Measurements from ENCODE around the gene RBPJ. TPM values are rescaled to one million over a fixed set of nuclear protein-coding genes. Genes with fewer than 3 reads are reported as not detected.

The RBPJ gene
- total RNA-seq, 4 donors from 2014 or later = 94.1 to 129 (median 113) TPM

DNA sequence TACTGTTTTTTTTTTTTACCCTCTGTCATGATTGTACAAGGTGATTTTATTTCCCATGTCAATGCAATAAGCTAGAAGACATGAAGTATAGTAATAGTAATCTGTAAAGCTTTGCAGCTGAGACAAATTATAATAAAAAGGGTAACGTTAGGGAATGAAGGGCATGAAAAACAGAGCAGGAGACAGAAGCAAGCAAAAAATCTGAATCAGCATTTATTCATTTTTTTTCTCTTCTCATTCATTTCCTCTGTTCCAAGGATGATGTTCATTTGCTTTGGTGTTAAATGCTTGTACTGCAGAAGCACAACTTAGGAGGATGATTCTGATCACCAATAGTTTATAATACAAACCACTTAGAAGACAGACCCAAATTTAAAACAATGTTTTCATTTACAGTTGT is 105.1 kb downstream of the RBPJ start:
- TF ChIP-seq, protein P1, sequence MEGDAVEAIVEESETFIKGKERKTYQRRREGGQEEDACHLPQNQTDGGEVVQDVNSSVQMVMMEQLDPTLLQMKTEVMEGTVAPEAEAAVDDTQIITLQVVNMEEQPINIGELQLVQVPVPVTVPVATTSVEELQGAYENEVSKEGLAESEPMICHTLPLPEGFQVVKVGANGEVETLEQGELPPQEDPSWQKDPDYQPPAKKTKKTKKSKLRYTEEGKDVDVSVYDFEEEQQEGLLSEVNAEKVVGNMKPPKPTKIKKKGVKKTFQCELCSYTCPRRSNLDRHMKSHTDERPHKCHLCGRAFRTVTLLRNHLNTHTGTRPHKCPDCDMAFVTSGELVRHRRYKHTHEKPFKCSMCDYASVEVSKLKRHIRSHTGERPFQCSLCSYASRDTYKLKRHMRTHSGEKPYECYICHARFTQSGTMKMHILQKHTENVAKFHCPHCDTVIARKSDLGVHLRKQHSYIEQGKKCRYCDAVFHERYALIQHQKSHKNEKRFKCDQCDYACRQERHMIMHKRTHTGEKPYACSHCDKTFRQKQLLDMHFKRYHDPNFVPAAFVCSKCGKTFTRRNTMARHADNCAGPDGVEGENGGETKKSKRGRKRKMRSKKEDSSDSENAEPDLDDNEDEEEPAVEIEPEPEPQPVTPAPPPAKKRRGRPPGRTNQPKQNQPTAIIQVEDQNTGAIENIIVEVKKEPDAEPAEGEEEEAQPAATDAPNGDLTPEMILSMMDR (IDR thresholded peaks at IDR 0.05) = no peak
- ATAC-seq (ENCODE audit: low FRiP score) (no peak), DNase-seq (ENCODE audit: low spot score) (no peak)

DNA sequence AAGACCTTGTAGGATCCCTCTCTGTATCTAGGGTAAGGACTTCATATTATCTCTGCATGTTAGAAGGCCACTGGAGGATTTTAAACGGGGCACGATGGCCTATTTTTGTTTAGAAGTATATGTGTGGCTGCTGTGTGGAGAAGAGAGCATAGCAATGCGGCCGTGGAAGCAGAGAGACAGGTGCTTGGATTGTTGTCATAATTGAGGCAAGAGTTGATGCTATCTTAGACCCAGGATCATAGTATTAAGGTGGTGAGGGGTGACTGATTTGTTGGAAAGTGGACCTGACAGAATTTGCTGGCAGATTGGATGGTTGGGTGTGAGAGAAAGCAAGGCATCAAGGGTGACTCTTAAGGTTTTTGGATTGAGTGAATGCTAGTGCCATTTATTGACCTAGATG is 106.1 kb downstream of the RBPJ start:
- DNase-seq (ENCODE audit: low spot score) = no peak
- ATAC-seq (ENCODE audit: low FRiP score) = no peak
- TF ChIP-seq, protein P1 (IDR thresholded peaks at IDR 0.05) = no peak

DNA sequence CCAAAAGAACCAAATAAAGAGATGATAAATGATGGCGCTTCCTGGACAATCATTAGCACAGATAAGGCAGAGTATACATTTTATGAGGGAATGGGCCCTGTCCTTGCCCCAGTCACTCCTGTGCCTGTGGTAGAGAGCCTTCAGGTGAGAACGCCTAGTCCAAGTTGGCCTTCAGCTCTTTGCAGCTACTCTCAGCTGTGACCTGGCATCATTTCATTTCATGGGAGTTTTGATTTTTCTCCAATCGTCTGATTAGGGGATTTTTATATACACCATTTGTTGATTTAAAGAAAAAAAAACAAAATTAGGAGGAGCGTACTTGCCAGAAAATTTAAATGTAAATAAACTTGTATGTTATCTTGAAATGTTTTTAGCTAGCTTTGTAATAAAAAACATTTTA is 109.1 kb downstream of the RBPJ start:
- TF ChIP-seq, protein P1 (IDR thresholded peaks at IDR 0.05) = no peak
- DNase-seq (ENCODE audit: low spot score) (no peak), ATAC-seq (ENCODE audit: low FRiP score) (no peak)

DNA sequence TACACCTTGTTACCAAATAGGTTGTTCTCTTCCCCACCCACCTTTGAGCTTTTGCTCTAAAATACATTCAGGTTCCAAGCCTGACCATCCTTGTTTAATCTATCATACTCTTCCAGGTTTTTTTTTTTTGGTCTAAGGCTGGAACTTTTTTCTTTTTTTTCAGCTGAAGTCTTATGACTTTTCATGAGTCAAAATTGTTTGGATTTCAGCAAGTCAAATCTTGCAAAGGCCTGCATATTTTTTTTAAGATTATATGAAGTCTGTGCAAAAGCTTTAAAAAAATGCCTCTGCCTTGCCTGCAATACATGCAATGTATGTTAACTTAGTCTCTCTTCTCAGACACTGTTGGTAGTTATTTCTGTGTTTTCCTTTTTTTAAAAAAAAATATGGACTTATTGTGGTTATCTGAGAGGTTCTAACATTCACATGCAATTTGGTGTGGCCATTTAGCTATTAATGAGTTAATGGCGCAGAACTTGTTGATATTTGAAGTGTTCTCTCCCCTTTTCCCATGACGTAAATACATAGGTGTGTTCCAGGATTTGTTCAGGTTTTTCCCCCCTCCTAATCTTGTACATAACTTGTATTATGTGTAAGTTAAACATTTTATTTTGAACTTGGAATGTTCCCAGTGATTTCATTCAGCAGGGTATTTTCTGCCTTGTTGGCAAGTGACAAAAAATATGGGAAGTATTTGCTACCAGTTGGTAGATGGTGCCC is 110.8 kb downstream of the RBPJ start:
- TF ChIP-seq, protein P1 (IDR thresholded peaks at IDR 0.05) = no peak
- ATAC-seq (ENCODE audit: low FRiP score) = no peak
- DNase-seq (ENCODE audit: low spot score) = no peak

DNA sequence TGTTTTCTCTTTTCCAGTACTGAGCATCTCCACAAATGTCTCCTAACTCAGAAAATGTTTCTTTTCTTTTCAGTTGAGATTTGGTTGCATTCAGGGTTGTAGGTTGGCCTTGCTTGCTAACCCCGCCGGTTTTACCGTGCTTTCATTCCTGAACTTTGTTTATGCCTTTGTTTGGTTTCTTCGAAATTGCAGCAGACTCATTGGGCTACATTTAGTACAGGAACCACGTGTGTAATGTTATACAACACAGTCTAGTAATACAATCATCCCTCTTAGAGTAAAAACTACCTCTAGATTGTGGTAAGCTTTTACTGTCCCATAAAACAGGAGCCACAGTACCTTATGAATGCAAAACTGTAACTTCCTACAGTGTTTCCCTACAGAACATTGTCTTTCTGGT is 111.6 kb downstream of the RBPJ start:
- TF ChIP-seq, protein P1 (IDR thresholded peaks at IDR 0.05) = no peak
- no peak for DNase-seq (ENCODE audit: low spot score)
- ATAC-seq (ENCODE audit: low FRiP score) = no peak

DNA sequence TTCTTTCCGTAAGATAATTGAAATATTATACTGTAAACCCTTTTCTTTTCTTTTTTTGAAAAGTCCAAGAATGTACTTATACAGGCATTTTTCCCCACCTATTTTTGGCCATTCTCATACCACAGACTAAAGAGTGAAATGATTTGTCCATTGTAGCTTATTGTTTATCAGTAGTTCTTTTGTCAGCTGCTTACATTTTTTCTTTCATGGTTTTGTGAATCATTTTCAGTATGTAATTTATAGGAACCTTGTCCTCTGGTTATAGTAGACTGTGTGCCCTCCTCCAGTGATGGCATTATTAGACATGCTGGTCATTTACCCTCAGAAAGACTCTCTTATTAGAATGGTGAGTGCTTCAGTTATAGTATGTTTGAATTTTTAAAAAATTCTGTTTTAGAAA is 112.7 kb downstream of the RBPJ start:
- TF ChIP-seq, protein P1 (IDR thresholded peaks at IDR 0.05) = no peak
- ATAC-seq (ENCODE audit: low FRiP score) = no peak
- no peak for DNase-seq (ENCODE audit: low spot score)

DNA sequence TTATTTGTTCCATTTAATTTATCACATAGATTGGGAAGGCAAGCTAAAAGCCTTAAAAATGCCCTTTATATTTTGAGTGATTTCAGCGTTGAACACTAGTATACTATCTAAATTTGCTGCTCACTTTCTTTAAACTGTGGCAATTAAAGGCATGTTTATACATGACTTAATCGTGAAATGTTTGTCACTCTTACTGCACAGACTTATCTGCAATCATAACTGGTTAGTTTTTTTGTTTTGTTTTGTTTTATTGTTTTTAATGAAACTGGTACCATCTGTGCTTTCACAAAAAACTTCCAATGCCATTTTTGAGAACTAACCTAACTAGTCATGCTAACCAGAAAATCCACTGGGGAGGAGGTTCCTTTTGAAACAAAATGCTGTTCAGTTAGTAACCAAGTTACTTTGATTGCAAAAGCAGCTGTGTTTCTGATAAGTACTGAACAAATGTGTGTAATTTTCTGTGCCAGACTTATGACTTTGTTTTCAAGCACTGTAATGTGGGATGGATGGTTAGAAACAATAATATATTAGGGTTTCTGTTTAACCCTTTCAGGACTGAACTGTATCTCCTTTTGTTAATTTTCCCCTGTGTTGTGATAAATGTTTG is 113.3 kb downstream of the RBPJ start:
- no peak for ATAC-seq (ENCODE audit: low FRiP score)
- no peak for DNase-seq (ENCODE audit: low spot score)
- TF ChIP-seq, protein P1 (IDR thresholded peaks at IDR 0.05) = no peak
